ENCODE data around the gene PCMT1.
"Not testable (repeated sequence)": the region's sequence is repeated elsewhere in the genome, so short reads cannot be mapped to it uniquely, and the experiment has no call there.

GRCh38 chr6:149749082-149749593, 403 bp upstream of the PCMT1 start:
- TF ChIP-seq CTCF, POLR2AphosphoS5, POLR2A, EP300 (IDR thresholded peaks at IDR 0.05): not testable (repeated sequence)
